ENCODE measurements around the gene MAF. TPM values are rescaled to one million over a fixed set of nuclear protein-coding genes. Genes with fewer than 3 reads are reported as not detected.

MAF gene
- 10.4 to 15.8 TPM (median 14.5 TPM) in 3 replicates for total RNA-seq
- long read RNA-seq, full-length matches to known transcripts, result 5 of 7 reads
- long read RNA-seq, partial matches to known transcripts, result 0 of 7 reads
- long read RNA-seq, other reads (novel, unspliced or antisense), result 2 of 7 reads

GRCh38 chr16:79600638-79601091, at the start of gene MAF:
MAF (minus strand) TSS chr16:79600737; CDS start chr16:79599902, 835 bp downstream.
- no peaks in the 10 kb centered on the region for H3K27me3 Mint-ChIP-seq (ENCODE audit: low read depth)
- no peaks in the 10 kb centered on the region for H3K9me3 Mint-ChIP-seq (ENCODE audit: low read depth)
- TF ChIP-seq CTCF (IDR thresholded peaks at IDR 0.05), result no peak
- peak within 1 kb of the TSS; percentile 94 for H3K4me3 Mint-ChIP-seq (ENCODE audit: unreplicated experiment)
- peaks cover 41% of the 10 kb centered on the region for H3K4me1 Mint-ChIP-seq (ENCODE audit: low read depth)
- H3K36me3 Mint-ChIP-seq (ENCODE audit: low read depth), result no peaks in the 10 kb centered on the region
- no peak for DNase-seq (ENCODE audit: low spot score)
- peak within 1 kb of the TSS; percentile 96 for H3K27ac Mint-ChIP-seq (ENCODE audit: unreplicated experiment)

GRCh38 chr16:79648826-79649225, 48.3 kb upstream of the MAF start:
- H3K27me3 Mint-ChIP-seq (ENCODE audit: low read depth), result no peaks in the 10 kb centered on the region
- H3K36me3 Mint-ChIP-seq (ENCODE audit: low read depth), result no peaks in the 10 kb centered on the region
- no peak for DNase-seq (ENCODE audit: low spot score)
- H3K4me1 Mint-ChIP-seq (ENCODE audit: low read depth), result peaks cover 16% of the 10 kb centered on the region
- no peak overlapping the region for H3K27ac Mint-ChIP-seq (ENCODE audit: unreplicated experiment)
- H3K9me3 Mint-ChIP-seq (ENCODE audit: low read depth), result no peaks in the 10 kb centered on the region
- H3K4me3 Mint-ChIP-seq (ENCODE audit: unreplicated experiment), result no peak overlapping the region
- TF ChIP-seq CTCF (IDR thresholded peaks at IDR 0.05), result no peak

GRCh38 chr16:79647586-79647985, 47.0 kb upstream of the MAF start:
- Mint-ChIP-seq H3K9me3 (ENCODE audit: low read depth) (no peaks in the 10 kb centered on the region), H3K27me3 (ENCODE audit: low read depth) (no peaks in the 10 kb centered on the region), H3K36me3 (ENCODE audit: low read depth) (no peaks in the 10 kb centered on the region), H3K4me1 (ENCODE audit: low read depth) (peaks cover 13% of the 10 kb centered on the region), H3K4me3 (ENCODE audit: unreplicated experiment) (no peak overlapping the region), H3K27ac (ENCODE audit: unreplicated experiment) (no peak overlapping the region)
- TF ChIP-seq CTCF (IDR thresholded peaks at IDR 0.05), result no peak
- no peak for DNase-seq (ENCODE audit: low spot score)

GRCh38 chr16:79645701-79646100, 45.2 kb upstream of the MAF start:
- no peaks in the 10 kb centered on the region for H3K27me3 Mint-ChIP-seq (ENCODE audit: low read depth)
- no peak for TF ChIP-seq CTCF (IDR thresholded peaks at IDR 0.05)
- H3K36me3 Mint-ChIP-seq (ENCODE audit: low read depth), result no peaks in the 10 kb centered on the region
- H3K4me3 Mint-ChIP-seq (ENCODE audit: unreplicated experiment), result no peak overlapping the region
- no peaks in the 10 kb centered on the region for H3K9me3 Mint-ChIP-seq (ENCODE audit: low read depth)
- no peak overlapping the region for H3K27ac Mint-ChIP-seq (ENCODE audit: unreplicated experiment)
- DNase-seq (ENCODE audit: low spot score), result no peak
- peaks cover 12% of the 10 kb centered on the region for H3K4me1 Mint-ChIP-seq (ENCODE audit: low read depth)

GRCh38 chr16:79644971-79645667, 44.6 kb upstream of the MAF start:
- Mint-ChIP-seq H3K27ac (ENCODE audit: unreplicated experiment) (no peak overlapping the region), H3K4me1 (ENCODE audit: low read depth) (peaks cover 16% of the 10 kb centered on the region), H3K9me3 (ENCODE audit: low read depth) (no peaks in the 10 kb centered on the region), H3K4me3 (ENCODE audit: unreplicated experiment) (no peak overlapping the region), H3K27me3 (ENCODE audit: low read depth) (no peaks in the 10 kb centered on the region), H3K36me3 (ENCODE audit: low read depth) (no peaks in the 10 kb centered on the region)
- no peak for DNase-seq (ENCODE audit: low spot score)
- no peak for TF ChIP-seq CTCF (IDR thresholded peaks at IDR 0.05)
